ENCODE measurements around the gene DENND5A.
"Not testable (repeated sequence)": the region's sequence is repeated elsewhere in the genome, so short reads cannot be mapped to it uniquely, and the experiment has no call there.

DENND5A gene

GRCh38 chr11:9211322-9211721 lies 53.8 kb downstream of the DENND5A start:
- H3K4me3 ChIP-seq (ENCODE audit: low read depth, low read length) = no peak overlapping the region
- no peak for DNase-seq (ENCODE audit: low read depth)
- no peak for TF ChIP-seq CTCF (conservative IDR thresholded peaks at IDR 0.05; ENCODE audit: low read depth, low read length)

GRCh38 chr11:9210922-9211320 lies 54.2 kb downstream of the DENND5A start:
- TF ChIP-seq CTCF (conservative IDR thresholded peaks at IDR 0.05; ENCODE audit: low read depth, low read length) = no peak
- peak; percentile 59 for DNase-seq (ENCODE audit: low read depth)
- H3K4me3 ChIP-seq (ENCODE audit: low read depth, low read length) = no peak overlapping the region

- TF ChIP-seq CTCF (conservative IDR thresholded peaks at IDR 0.05; ENCODE audit: low read depth, low read length) = no peak
- H3K4me3 ChIP-seq (ENCODE audit: low read depth, low read length) = no peak overlapping the region
- peak; percentile 38 for DNase-seq (ENCODE audit: low read depth)
Measured at GRCh38 chr11:9210224-9210921, 54.8 kb downstream of the DENND5A start.

- DNase-seq (ENCODE audit: low read depth) = not testable (repeated sequence)
Measured at GRCh38 chr11:9209604-9210003, 55.5 kb downstream of the DENND5A start.

GRCh38 chr11:9208726-9209501 lies 56.2 kb downstream of the DENND5A start:
- peak; percentile 22 for DNase-seq (ENCODE audit: low read depth)

More at GRCh38 chr11:9209604-9210003, 55.5 kb downstream of the DENND5A start:
- H3K4me3 ChIP-seq (ENCODE audit: low read depth, low read length) = not testable (repeated sequence)

GRCh38 chr11:9207229-9207628 lies 57.9 kb downstream of the DENND5A start:
- DNase-seq (ENCODE audit: low read depth) = no peak
- H3K4me3 ChIP-seq (ENCODE audit: low read depth, low read length) = no peak overlapping the region
- TF ChIP-seq CTCF (conservative IDR thresholded peaks at IDR 0.05; ENCODE audit: low read depth, low read length) = no peak

More at GRCh38 chr11:9208726-9209501, 56.2 kb downstream of the DENND5A start:
- no peak overlapping the region for H3K4me3 ChIP-seq (ENCODE audit: low read depth, low read length)
- no peak for TF ChIP-seq CTCF (conservative IDR thresholded peaks at IDR 0.05; ENCODE audit: low read depth, low read length)

- peak; percentile 86 for DNase-seq (ENCODE audit: low read depth)
- TF ChIP-seq CTCF (conservative IDR thresholded peaks at IDR 0.05; ENCODE audit: low read depth, low read length) = no peak
- no peak overlapping the region for H3K4me3 ChIP-seq (ENCODE audit: low read depth, low read length)
Measured at GRCh38 chr11:9206496-9206895, 58.7 kb downstream of the DENND5A start.
